HepG2 (cell line): ENCODE measurements around the gene CRLF1. TPM values are rescaled to one million over a fixed set of nuclear protein-coding genes. Genes with fewer than 3 reads are reported as not detected.
A peak's percentile ranks its signal among the peaks of the same experiment; 100 is the strongest.
"Not testable (repeated sequence)": the region's sequence is repeated elsewhere in the genome, so short reads cannot be mapped to it uniquely, and the experiment has no call there.

ENCODE experiments used
- ATAC-seq: fragments of 200-7000 bp; cut with Tn5 transposase; 3 replicates; pipeline ENCODE4 v1.9.1; 2020; ENCODE audit warnings: mild to moderate bottlenecking, moderate library complexity
- BruUV-seq: library from RNA; stranded (reverse); fragments of 400-500 nt; replicated peaks from 2 replicates; lab custom pipeline; 2021; lab: Mats Ljungman, UMichigan
- CTCF ChIA-PET: fragments of 300-600 bp; formaldehyde crosslinking; extraction: SDS; loops from one replicate; lab custom pipeline; 2021; ENCODE audit warnings: low total read pairs, inconsistent platforms, low intra/inter-chr PET ratio; lab: Yijun Ruan, JAX
- POLR2A ChIA-PET: fragments of 350-600 bp; sonication (Branson Sonifier 250); formaldehyde crosslinking; loops from one replicate; lab custom pipeline; 2020; ENCODE audit warnings: antibody characterized with exemption, inconsistent platforms; lab: Yijun Ruan, JAX
- DNase-seq: peaks from one replicate; pipeline ENCODE4 v3.0.0-alpha.2; 2015; ENCODE audit warnings: low spot score
- FAIRE-seq: peaks from 3 replicates; lab custom pipeline; 2011; peaks lifted over from hg19 to GRCh38; lab: Jason Lieb, UNC
- H2AFZ ChIP-seq: one replicate; pipeline ENCODE4 v1.6.1; 2011; ENCODE audit warnings: low read length, inconsistent platforms
- H3K27ac ChIP-seq: fragments of 300-600 bp; 3 replicates; pipeline ENCODE4 v1.8.0; 2011; ENCODE audit warnings: mixed run types, mild to moderate bottlenecking, mixed read lengths, low read length, inconsistent platforms; ENCODE audit not compliant: insufficient read depth; ENCODE audit errors: extremely low read length
- H3K27me3 ChIP-seq, 2 experiments: fragments of 200-600 bp in 1 of 2; 2 replicates in 1 of 2; 3 replicates in 1 of 2; pipeline versions ENCODE4 v1.6.0 to v1.8.0; 2011; ENCODE audit warnings: low read length in 2 of 2, mild to moderate bottlenecking in 2 of 2, moderate library complexity in 2 of 2, inconsistent platforms in 1 of 2; ENCODE audit not compliant: insufficient read depth in 2 of 2, control insufficient read depth in 1 of 2
- H3K36me3 ChIP-seq, 2 experiments: fragments of 200-600 bp in 1 of 2; replicated peaks in 1 of 2; 2 replicates in 1 of 2; 3 replicates in 1 of 2; pipeline versions ENCODE4 v1.5.1 to v1.8.0; 2011; ENCODE audit warnings: low read length in 2 of 2, inconsistent platforms in 1 of 2; ENCODE audit not compliant: insufficient read depth in 2 of 2, control insufficient read depth in 1 of 2
- H3K4me1 ChIP-seq: 2 replicates; pipeline ENCODE4 v1.5.1; 2012; ENCODE audit warnings: low read length, inconsistent platforms; ENCODE audit not compliant: insufficient read depth
- H3K4me2 ChIP-seq: 2 replicates; pipeline ENCODE4 v1.6.0; 2011; ENCODE audit warnings: low read depth, low read length, inconsistent platforms
- H3K4me3 ChIP-seq, 3 experiments: fragments of 200-600 bp in 1 of 3; sonication (generic), shearing (Covaris generic) in 1 of 3; replicated peaks in 1 of 3; 2 replicates each; pipeline ENCODE4 v1.5.1; 2011 to 2016; ENCODE audit warnings: low read length in 3 of 3, inconsistent platforms in 2 of 3, low read depth in 2 of 3, mild to moderate bottlenecking in 2 of 3, control low read depth in 1 of 3, mixed read lengths in 1 of 3; ENCODE audit not compliant: insufficient read depth in 1 of 3
- H3K79me2 ChIP-seq: one replicate; pipeline ENCODE4 v1.6.1; 2011; ENCODE audit warnings: low read length, inconsistent platforms; ENCODE audit not compliant: insufficient read depth
- H3K9ac ChIP-seq: 2 replicates; pipeline ENCODE4 v1.6.0; 2011; ENCODE audit warnings: mild to moderate bottlenecking, low read depth, low read length, inconsistent platforms; ENCODE audit not compliant: insufficient read depth
- H3K9me3 ChIP-seq: 2 replicates; pipeline ENCODE4 v1.5.1; 2012; ENCODE audit warnings: mild to moderate bottlenecking, low read length
- H4K20me1 ChIP-seq: 2 replicates; pipeline ENCODE4 v1.6.0; 2011; ENCODE audit warnings: inconsistent platforms, mild to moderate bottlenecking, low read length, moderate library complexity; ENCODE audit not compliant: insufficient read depth
- CBX2 ChIP-seq, 2 experiments: fragments of 200-600 bp in 1 of 2; sonication (generic); formaldehyde crosslinking in 1 of 2; IDR thresholded peaks; 2 replicates each; pipeline versions ENCODE4 v1.7.0 to v1.8.1; 2018 to 2022; ENCODE audit warnings: low read depth in 2 of 2, low read length in 1 of 2, mild to moderate bottlenecking in 1 of 2, missing genetic modification reagents in 1 of 2
- GABPB1 ChIP-seq: IDR thresholded peaks from 2 replicates; pipeline ENCODE4 v1.6.1; 2016; ENCODE audit warnings: mild to moderate bottlenecking, missing genetic modification reagents, moderate library complexity, missing compliant biosample characterization
- RBM22 ChIP-seq: fragments of 200-400 bp; formaldehyde crosslinking; optimal IDR thresholded peaks from 2 replicates; pipeline ENCODE3; 2017; ENCODE audit warnings: mild to moderate bottlenecking, low read length, moderate library complexity
- ZKSCAN1 ChIP-seq: fragments of 150-350 bp; IDR thresholded peaks from 2 replicates; pipeline ENCODE4 v1.6.1; 2014; ENCODE audit warnings: low read length
- ZNF501 ChIP-seq: sonication (generic); formaldehyde crosslinking; IDR thresholded peaks from 2 replicates; pipeline ENCODE4 v1.5.1; 2020; ENCODE audit warnings: mild to moderate bottlenecking, moderate library complexity, missing genetic modification reagents
- ZNF792 ChIP-seq: IDR thresholded peaks from 2 replicates; pipeline ENCODE4 v1.6.1; 2016
- WGBS: methylation state at CpG from one replicate; pipeline ENCODE4 v1.1.6; 2017; ENCODE audit warnings: low lambda C conversion rate; 5-methylcytosine and 5-hydroxymethylcytosine counted together
- in situ Hi-C: cut with HindIII; loops from 2 replicates; pipeline ENCODE4 v1.10.0; 2017; ENCODE audit warnings: low pct_unique_long_range_greater_than_20kb; ENCODE audit not compliant: extremely low pct_ligation_motif_present
- intact Hi-C: fragments of 100-400 bp; cut with micrococcal nuclease; formaldehyde crosslinking; loops from one replicate; pipeline ENCODE4 v1.10.0; 2022; ENCODE audit not compliant: unreplicated experiment
- polyA plus RNA-seq, 8 experiments: library from polyadenylated mRNA; depleted of rRNA in 3 of 8; stranded (reverse) in 7 of 8; unstranded in 1 of 8; fragments of >200 nt; fragmentation: Illumina TruSeq in 4 of 8; extraction: Trizol in 4 of 8; gene quantifications; 2 replicates each; pipeline versions ENCODE4 v1.2.1 to v1.2.3, GENCODE V29; 2011 to 2016; ENCODE audit warnings: low read depth in 4 of 8, missing spikeins in 1 of 8, mixed read lengths in 1 of 8; ENCODE audit not compliant: insufficient read depth in 1 of 8
- total RNA-seq, 5 experiments: library from RNA; depleted of rRNA; stranded (reverse); fragments of >200 nt; fragmentation: Illumina TruSeq; extraction: Trizol; gene quantifications; 2 replicates each; pipeline ENCODE4 v1.2.3, GENCODE V29; 2016; ENCODE audit warnings: low read depth in 1 of 5

CRLF1 gene
- total and polyA plus RNA-seq, 2 of the 13 experiments (the other 11 are each of a cell fraction or from before 2014, with no cell fraction given) = 217 to 296 TPM

DNA sequence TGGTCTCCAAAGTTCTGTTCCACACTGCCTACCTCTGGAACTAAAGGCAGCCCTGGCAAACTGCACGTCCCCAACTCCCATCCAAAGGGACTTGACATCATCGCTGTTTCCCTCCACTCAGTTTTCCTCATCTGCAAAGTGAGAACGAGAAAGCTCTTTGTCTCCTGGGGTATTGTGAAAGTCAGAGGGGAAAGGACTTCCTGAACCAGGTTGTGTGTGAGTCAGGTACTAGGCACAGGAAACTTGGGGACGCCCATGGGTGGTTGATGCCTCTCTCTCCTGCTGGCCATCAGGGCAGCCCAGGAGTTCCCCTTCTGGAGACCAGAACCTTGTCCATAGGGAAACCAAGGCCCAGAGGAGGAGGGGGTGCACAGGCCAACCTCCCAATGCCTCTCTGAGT lies 4.7 kb downstream of the CRLF1 start:
- in situ Hi-C loops (no loop called here), intact Hi-C loops (no loop called here)
- TF ChIP-seq RBM22 (no peak), GABPB1 (CRISPR knock-in tag) (no peak), ZNF501 (CRISPR knock-in tag) (no peak), ZNF792 (CRISPR knock-in tag) (no peak), CBX2 (IDR thresholded peaks at IDR 0.05; ENCODE audit: low read depth, low read length) (no peak), CBX2 (CRISPR knock-in tag; IDR thresholded peaks at IDR 0.05; ENCODE audit: low read depth) (no peak)
- peaks cover 26% of the 10 kb centered on the region for H4K20me1 ChIP-seq
- BruUV-seq = no TSS peak
- 94% methylated on average over 4 of the region's 4 CpGs for WGBS
- ATAC-seq (no peak), FAIRE-seq (no peak), DNase-seq (no peak)
- CTCF ChIA-PET = no interaction called here
- H2AFZ ChIP-seq = no peak overlapping the region
- no peaks in the 10 kb centered on the region for H3K9me3 ChIP-seq
- H3K4me3 ChIP-seq = no peak overlapping the region
- no peaks in the 10 kb centered on the region; a peak in 1 of 5 replicates for H3K27me3 ChIP-seq
- peaks cover 34% of the 10 kb centered on the region for H3K79me2 ChIP-seq
- H3K4me1 ChIP-seq = peaks cover 28% of the 10 kb centered on the region
- POLR2A ChIA-PET = interaction anchor here (0.6 kb wide), 1 partner anchor 59 kb away, joined by 5 read pairs; no protein-coding TSS in a partner anchor
- no peak overlapping the region for H3K27ac ChIP-seq
- H3K36me3 ChIP-seq = peaks cover 17 to 32% of the 10 kb centered on the region in 2 experiments; a peak in 3 of 5 replicates
- no peak overlapping the region for H3K9ac ChIP-seq
- no peak overlapping the region for H3K4me2 ChIP-seq

GRCh38 chr19:18600692-18601397 lies 5.8 kb downstream of the CRLF1 start:
- H3K36me3 ChIP-seq = peaks cover 17 to 42% of the 10 kb centered on the region in 2 experiments; a peak in 4 of 5 replicates
- peaks cover 34% of the 10 kb centered on the region for H3K79me2 ChIP-seq
- in situ Hi-C loops, H3K4me3 ChIP-seq, BruUV-seq, DNase-seq: not testable (repeated sequence)
- 0 out of 2 replicates have a peak, but pooled peaks have one; percentile 64 for TF ChIP-seq ZKSCAN1
- TF ChIP-seq, all 625 proteins: peak for 1; not testable (repeated sequence) for 624
- Histone ChIP-seq H3K4me1 (peaks cover 28% of the 10 kb centered on the region), H4K20me1 (peaks cover 28% of the 10 kb centered on the region)
- H2AFZ ChIP-seq, H3K9ac ChIP-seq, FAIRE-seq, intact Hi-C loops, H3K27me3 ChIP-seq, H3K27ac ChIP-seq, ATAC-seq, POLR2A ChIA-PET, CTCF ChIA-PET, H3K4me2 ChIP-seq, H3K9me3 ChIP-seq: not testable (repeated sequence)
- 97% methylated on average over 15 of the region's 15 CpGs for whole genome bisulfite sequencing
